GM10266 (cell line): ENCODE data around the gene SDK1.

Experiments used
- DNase-seq: peaks from one replicate; pipeline ENCODE4 v3.0.0; 2012; ENCODE audit errors: extremely low spot score
- TF ChIP-seq, protein P1 (sequence below): IDR thresholded peaks from 2 replicates; pipeline ENCODE4 v1.5.1; 2012; ENCODE audit warnings: mild to moderate bottlenecking, low read depth; ENCODE audit not compliant: control insufficient read depth, insufficient read depth; ENCODE audit errors: missing control alignments

SDK1 gene

GRCh38 chr7:3294432-3295100 is 6.5 kb upstream of the SDK1 start:
- TF ChIP-seq, protein P1, sequence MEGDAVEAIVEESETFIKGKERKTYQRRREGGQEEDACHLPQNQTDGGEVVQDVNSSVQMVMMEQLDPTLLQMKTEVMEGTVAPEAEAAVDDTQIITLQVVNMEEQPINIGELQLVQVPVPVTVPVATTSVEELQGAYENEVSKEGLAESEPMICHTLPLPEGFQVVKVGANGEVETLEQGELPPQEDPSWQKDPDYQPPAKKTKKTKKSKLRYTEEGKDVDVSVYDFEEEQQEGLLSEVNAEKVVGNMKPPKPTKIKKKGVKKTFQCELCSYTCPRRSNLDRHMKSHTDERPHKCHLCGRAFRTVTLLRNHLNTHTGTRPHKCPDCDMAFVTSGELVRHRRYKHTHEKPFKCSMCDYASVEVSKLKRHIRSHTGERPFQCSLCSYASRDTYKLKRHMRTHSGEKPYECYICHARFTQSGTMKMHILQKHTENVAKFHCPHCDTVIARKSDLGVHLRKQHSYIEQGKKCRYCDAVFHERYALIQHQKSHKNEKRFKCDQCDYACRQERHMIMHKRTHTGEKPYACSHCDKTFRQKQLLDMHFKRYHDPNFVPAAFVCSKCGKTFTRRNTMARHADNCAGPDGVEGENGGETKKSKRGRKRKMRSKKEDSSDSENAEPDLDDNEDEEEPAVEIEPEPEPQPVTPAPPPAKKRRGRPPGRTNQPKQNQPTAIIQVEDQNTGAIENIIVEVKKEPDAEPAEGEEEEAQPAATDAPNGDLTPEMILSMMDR, result no peak
- no peak for DNase-seq

GRCh38 chr7:3297105-3297819 is 3.8 kb upstream of the SDK1 start:
- TF ChIP-seq, protein P1, result no peak

DNA sequence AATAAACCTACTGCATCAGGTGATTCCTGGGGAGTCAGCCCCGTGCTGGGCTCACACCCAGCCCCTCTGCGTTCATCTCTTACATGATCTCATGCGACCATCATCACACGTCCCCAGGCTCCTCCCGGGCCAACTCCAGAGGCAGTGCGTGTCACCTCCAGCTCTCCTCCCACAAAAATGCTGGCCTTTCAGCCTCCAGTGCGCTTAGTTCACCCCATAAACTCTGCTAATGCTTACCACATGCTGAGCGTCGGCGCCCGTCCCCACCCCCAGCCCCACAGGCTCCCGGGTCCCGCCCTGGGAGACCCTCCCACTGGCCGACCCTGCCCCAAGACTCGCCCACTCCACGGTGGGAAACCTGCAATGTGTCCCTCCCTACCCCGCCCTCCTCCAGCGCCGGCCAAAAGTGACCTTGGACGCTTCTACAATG is 816 bp upstream of the SDK1 start:
- TF ChIP-seq, protein P1, result no peak
- no peak for DNase-seq

More at GRCh38 chr7:3297105-3297819, 3.8 kb upstream of the SDK1 start:
- DNase-seq, result no peak

- TF ChIP-seq, protein P1, result no peak
- peak; percentile 30 for DNase-seq
These were observed 338 bp downstream of the SDK1 start for GRCh38 chr7:3301449-3301731.

DNA sequence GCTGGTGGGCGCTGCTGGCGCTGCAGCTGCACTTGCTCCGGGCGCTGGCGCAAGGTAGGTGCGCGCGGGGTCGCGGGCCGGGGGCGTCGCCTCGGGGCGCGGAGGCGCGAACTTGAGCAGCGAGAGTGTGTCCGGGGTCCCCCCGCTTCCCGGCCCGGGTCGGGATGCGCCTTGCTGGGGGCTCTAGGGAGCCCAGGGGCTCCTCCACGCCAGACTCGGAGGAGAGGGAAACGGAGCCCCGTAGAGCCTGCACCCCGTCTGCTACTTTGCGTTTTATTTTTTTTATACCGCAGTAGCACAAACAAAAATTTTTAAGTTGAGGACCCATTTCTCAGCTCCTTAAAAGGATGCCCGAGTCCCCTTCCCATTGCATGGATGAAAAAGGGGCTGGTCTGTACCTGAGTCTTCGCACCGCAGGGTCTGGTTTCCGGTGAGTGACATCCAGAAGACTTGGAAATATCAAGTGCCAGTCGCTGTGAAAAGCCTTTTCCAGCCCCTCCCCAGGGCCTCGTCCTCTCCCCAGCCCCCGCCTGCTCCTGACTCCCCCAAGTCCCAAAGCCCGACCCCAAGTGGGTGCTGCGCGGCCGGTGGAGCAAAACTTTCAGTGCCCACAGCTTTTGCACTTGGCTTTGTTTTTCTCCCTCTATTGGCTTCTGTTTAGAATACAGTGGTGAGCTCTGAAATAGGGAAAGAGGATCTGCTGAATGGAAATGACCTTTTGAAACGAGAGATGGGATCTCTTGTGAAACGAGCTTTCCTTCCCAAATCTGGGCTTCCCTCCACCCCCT is 973 bp downstream of the SDK1 start:
- DNase-seq, result no peak
- TF ChIP-seq, protein P1, result no peak

GRCh38 chr7:3302681-3303320 is 1.7 kb downstream of the SDK1 start:
- no peak for DNase-seq
- TF ChIP-seq, protein P1, result no peak
